Measurements from ENCODE around the gene ZNF385B.

- no peak for TF ChIP-seq CTCF (IDR thresholded peaks at IDR 0.05)
- TF ChIP-seq POLR2A (IDR thresholded peaks at IDR 0.05) = no peak
These were observed 405.6 kb downstream of the ZNF385B start for GRCh38 chr2:179455824-179456223.

Data from body of pancreas (tissue), 4 donors.